GM12891 (cell line): Measurements from ENCODE around the gene AK8.

Experiments used
- POLR2A ChIP-seq: IDR thresholded peaks from 2 replicates; pipeline ENCODE4 v1.6.1; 2011; ENCODE audit warnings: low read depth, low read length, control low read depth
- POLR2AphosphoS5 ChIP-seq: IDR thresholded peaks from 2 replicates; pipeline ENCODE4 v1.6.1; 2011; ENCODE audit warnings: low read depth, low read length, control low read depth
- POU2F2 ChIP-seq: IDR thresholded peaks from 2 replicates; pipeline ENCODE4 v1.6.1; 2011; ENCODE audit warnings: low read depth, mild to moderate bottlenecking, control low read depth, low read length, moderate library complexity
- SPI1 ChIP-seq: IDR thresholded peaks from 2 replicates; pipeline ENCODE4 v1.6.1; 2011; ENCODE audit warnings: low read depth, low read length, control low read depth
- TAF1 ChIP-seq: IDR thresholded peaks from 2 replicates; pipeline ENCODE4 v1.6.1; 2011; ENCODE audit warnings: low read depth, low read length, control low read depth

DNA sequence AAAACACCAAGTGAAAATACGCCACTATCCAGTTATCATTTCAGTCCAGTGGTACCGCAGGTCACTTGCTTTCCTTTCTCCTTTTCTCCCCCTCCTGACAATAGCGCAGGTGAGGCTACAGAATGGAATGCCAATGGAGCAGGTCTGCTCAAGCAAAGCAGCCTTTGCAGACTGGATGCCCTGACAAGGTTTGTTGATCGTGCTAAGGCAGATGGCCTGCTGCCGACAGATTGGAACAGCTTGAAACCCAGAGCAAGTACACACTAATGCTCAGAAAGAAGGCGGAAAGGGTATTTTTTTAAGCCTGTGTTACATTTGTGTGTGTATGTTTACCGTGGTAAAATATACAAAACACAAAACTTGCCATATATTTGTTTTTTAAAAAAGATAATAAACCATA lies 20.0 kb upstream of the AK8 start:
- TF ChIP-seq POLR2A (no peak), TAF1 (no peak), POLR2AphosphoS5 (no peak), SPI1 (no peak), POU2F2 (no peak)
